ENCODE results near the gene EVPL.

DNA sequence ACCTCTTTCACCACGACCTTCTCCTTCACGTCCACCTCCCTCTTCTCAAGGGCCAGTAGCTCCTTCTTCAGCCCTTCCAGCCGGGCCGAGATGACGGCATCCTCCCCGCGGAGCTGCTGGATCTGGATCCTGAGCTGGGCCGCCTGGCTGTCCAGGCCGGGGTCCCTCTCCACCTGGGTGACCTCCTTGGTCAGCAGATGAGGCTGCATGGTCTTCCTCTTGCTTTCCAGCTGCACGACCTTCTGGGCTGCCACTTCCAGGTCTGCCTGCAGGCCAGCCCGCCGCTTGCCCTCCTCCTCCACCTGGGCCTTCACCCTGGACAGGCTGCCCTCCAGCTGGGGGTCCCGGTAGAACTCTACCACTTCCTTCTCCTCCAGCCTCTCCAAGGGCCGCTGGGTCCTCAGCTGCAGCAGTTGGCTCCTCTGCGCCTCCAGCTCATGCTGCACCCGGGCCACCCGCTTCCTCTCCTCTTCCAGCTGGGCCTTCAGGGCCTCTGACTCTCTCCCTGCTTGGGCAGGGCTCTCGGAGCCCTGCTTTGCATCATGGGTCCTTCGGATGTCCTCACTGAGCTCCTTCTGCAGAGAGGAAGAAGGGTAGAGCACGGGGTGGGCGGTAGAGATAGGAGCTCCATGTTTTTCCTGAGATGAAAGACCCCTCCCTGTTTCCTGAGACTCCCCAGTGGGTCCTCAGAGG is 17.0 kb downstream of the EVPL start:
- no peak for TF ChIP-seq POLR2A (IDR thresholded peaks at IDR 0.05)
- TF ChIP-seq, protein P1, sequence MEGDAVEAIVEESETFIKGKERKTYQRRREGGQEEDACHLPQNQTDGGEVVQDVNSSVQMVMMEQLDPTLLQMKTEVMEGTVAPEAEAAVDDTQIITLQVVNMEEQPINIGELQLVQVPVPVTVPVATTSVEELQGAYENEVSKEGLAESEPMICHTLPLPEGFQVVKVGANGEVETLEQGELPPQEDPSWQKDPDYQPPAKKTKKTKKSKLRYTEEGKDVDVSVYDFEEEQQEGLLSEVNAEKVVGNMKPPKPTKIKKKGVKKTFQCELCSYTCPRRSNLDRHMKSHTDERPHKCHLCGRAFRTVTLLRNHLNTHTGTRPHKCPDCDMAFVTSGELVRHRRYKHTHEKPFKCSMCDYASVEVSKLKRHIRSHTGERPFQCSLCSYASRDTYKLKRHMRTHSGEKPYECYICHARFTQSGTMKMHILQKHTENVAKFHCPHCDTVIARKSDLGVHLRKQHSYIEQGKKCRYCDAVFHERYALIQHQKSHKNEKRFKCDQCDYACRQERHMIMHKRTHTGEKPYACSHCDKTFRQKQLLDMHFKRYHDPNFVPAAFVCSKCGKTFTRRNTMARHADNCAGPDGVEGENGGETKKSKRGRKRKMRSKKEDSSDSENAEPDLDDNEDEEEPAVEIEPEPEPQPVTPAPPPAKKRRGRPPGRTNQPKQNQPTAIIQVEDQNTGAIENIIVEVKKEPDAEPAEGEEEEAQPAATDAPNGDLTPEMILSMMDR (IDR thresholded peaks at IDR 0.05): no peak
